ENCODE measurements around the gene AKIRIN2.

GRCh38 chr6:87655824-87656223, 46.2 kb downstream of the AKIRIN2 start:
- TF ChIP-seq CTCF (conservative IDR thresholded peaks at IDR 0.05) = no peak
- TF ChIP-seq ZFX (IDR thresholded peaks at IDR 0.05) = no peak
